CD14-positive monocyte (primary cell): Measurements from ENCODE around the gene CFAP107. TPM values are rescaled to one million over a fixed set of nuclear protein-coding genes. Genes with fewer than 3 reads are reported as not detected.

Experiments
- DNase-seq, 3 donors: peaks; one replicate each; pipeline ENCODE4 v3.0.0-alpha.2; 2011 to 2022
- H2AFZ ChIP-seq: 2 replicates; pipeline ENCODE4 v1.6.0; 2012; ENCODE audit warnings: mild to moderate bottlenecking, low read depth, low read length, inconsistent platforms; ENCODE audit not compliant: insufficient read depth, poor library complexity, severe bottlenecking
- H3K27ac ChIP-seq, 2 donors: 1 replicate in 1 of 2; 2 replicates in 1 of 2; pipeline ENCODE4 v1.5.1; 2012 to 2013; ENCODE audit warnings: low read length in 2 of 2, control low read depth in 1 of 2, inconsistent platforms in 1 of 2, low read depth in 1 of 2, mild to moderate bottlenecking in 1 of 2
- H3K27me3 ChIP-seq, 2 donors: one replicate each; pipeline versions ENCODE4 v1.6.0 to v1.6.1; 2011 to 2013; ENCODE audit warnings: low read length in 2 of 2; ENCODE audit not compliant: control insufficient read depth in 2 of 2, insufficient read depth in 2 of 2
- H3K36me3 ChIP-seq, 2 donors: replicated peaks in 1 of 2; 1 replicate in 1 of 2; 2 replicates in 1 of 2; pipeline versions ENCODE4 v1.5.1 to v1.6.1; 2012 to 2013; ENCODE audit warnings: low read length in 2 of 2, control low read depth in 1 of 2, inconsistent platforms in 1 of 2, mild to moderate bottlenecking in 1 of 2; ENCODE audit not compliant: insufficient read depth in 2 of 2, control insufficient read depth in 1 of 2
- H3K4me1 ChIP-seq, 2 donors: 1 replicate in 1 of 2; 2 replicates in 1 of 2; pipeline versions ENCODE4 v1.5.1 to v1.6.1; 2012 to 2013; ENCODE audit warnings: low read length in 2 of 2, control low read depth in 1 of 2, inconsistent platforms in 1 of 2, mild to moderate bottlenecking in 1 of 2, moderate library complexity in 1 of 2; ENCODE audit not compliant: insufficient read depth in 2 of 2, control insufficient read depth in 1 of 2
- H3K4me2 ChIP-seq: replicated peaks from 2 replicates; pipeline ENCODE3; 2012; ENCODE audit warnings: low read length, moderate library complexity, mild to moderate bottlenecking; ENCODE audit not compliant: poor library complexity, severe bottlenecking; ENCODE audit errors: extremely low read depth
- H3K4me3 ChIP-seq, 3 experiments: fragments of 200-600 bp in 1 of 3; sonication (generic) in 1 of 3; replicated peaks in 1 of 3; 1 replicate in 2 of 3; 2 replicates in 1 of 3; pipeline ENCODE4 v1.5.1; 2011 to 2013; ENCODE audit warnings: low read length in 3 of 3, mild to moderate bottlenecking in 3 of 3, control low read depth in 2 of 3, low read depth in 2 of 3, inconsistent platforms in 1 of 3, moderate library complexity in 1 of 3
- H3K79me2 ChIP-seq: 2 replicates; pipeline ENCODE4 v1.6.0; 2012; ENCODE audit warnings: mild to moderate bottlenecking, control low read depth, inconsistent platforms, low read length, moderate library complexity; ENCODE audit not compliant: insufficient read depth
- H3K9ac ChIP-seq: 2 replicates; pipeline ENCODE4 v1.6.0; 2017; ENCODE audit warnings: low read length, mild to moderate bottlenecking; ENCODE audit not compliant: insufficient read depth, poor library complexity, severe bottlenecking
- H3K9me3 ChIP-seq, 2 donors: replicated peaks in 1 of 2; 1 replicate in 1 of 2; 2 replicates in 1 of 2; pipeline versions ENCODE4 v1.5.1 to v1.6.1; 2012 to 2013; ENCODE audit warnings: low read length in 2 of 2, control low read depth in 1 of 2; ENCODE audit not compliant: control insufficient read depth in 1 of 2, insufficient read depth in 1 of 2
- H4K20me1 ChIP-seq: 2 replicates; pipeline ENCODE4 v1.6.0; 2012; ENCODE audit warnings: mild to moderate bottlenecking, low read length, control low read depth, moderate library complexity; ENCODE audit not compliant: insufficient read depth
- H3K27ac Mint-ChIP-seq, 7 donors: one replicate each; pipeline ENCODE4 v1.8.0; 2020; ENCODE audit warnings: mild to moderate bottlenecking in 7 of 7, mixed read lengths in 7 of 7, moderate library complexity in 6 of 7, inconsistent platforms in 2 of 7
- H3K27me3 Mint-ChIP-seq, 3 donors: one replicate each; pipeline ENCODE4 v1.8.0; 2021 to 2022; ENCODE audit warnings: low read depth in 3 of 3, mild to moderate bottlenecking in 3 of 3, mixed read lengths in 3 of 3, moderate library complexity in 3 of 3, inconsistent platforms in 1 of 3
- H3K36me3 Mint-ChIP-seq, 2 donors: one replicate each; pipeline ENCODE4 v1.8.0; 2020; ENCODE audit warnings: mixed read lengths in 2 of 2, inconsistent platforms in 1 of 2, mild to moderate bottlenecking in 1 of 2
- H3K4me1 Mint-ChIP-seq: one replicate; pipeline ENCODE4 v1.8.0; 2020; ENCODE audit warnings: mild to moderate bottlenecking, mixed read lengths
- H3K4me3 Mint-ChIP-seq, 2 donors: one replicate each; pipeline ENCODE4 v1.8.0; 2020; ENCODE audit warnings: mild to moderate bottlenecking in 2 of 2, mixed read lengths in 2 of 2, moderate library complexity in 1 of 2
- H3K9me3 Mint-ChIP-seq, 7 donors: one replicate each; pipeline ENCODE4 v1.8.0; 2020 to 2022; ENCODE audit warnings: mixed read lengths in 7 of 7, mild to moderate bottlenecking in 6 of 7, moderate library complexity in 6 of 7, inconsistent platforms in 2 of 7
- WGBS: methylation state at CpG from one replicate; pipeline ENCODE4 v1.1.5; 2013; ENCODE audit warnings: missing lambda C conversion rate; ENCODE audit not compliant: insufficient coverage; 5-methylcytosine and 5-hydroxymethylcytosine counted together
- intact Hi-C, 2 donors: fragments of 100-400 bp; cut with micrococcal nuclease; formaldehyde crosslinking; loops; one replicate each; pipeline versions ENCODE4 v1.15.0 to v1.15.1; 2023
- polyA plus RNA-seq, 3 donors: library from polyadenylated mRNA; depleted of rRNA in 1 of 3; unstranded in 2 of 3; stranded (reverse) in 1 of 3; fragments of 300-500 nt in 2 of 3; fragments of >200 nt in 1 of 3; fragmentation: Illumina TruSeq in 2 of 3; gene quantifications; 1 replicate in 2 of 3; 2 replicates in 1 of 3; pipeline ENCODE4 v1.2.3, GENCODE V29; 2012 to 2021
- TF ChIP-seq, protein P1 (sequence below): fragments of 200-600 bp; IDR thresholded peaks from one replicate; pipeline ENCODE4 v1.8.0; 2022; ENCODE audit warnings: antibody characterized with exemption, mild to moderate bottlenecking

CFAP107 gene
- polyA plus RNA-seq, 3 donors = not detected

DNA sequence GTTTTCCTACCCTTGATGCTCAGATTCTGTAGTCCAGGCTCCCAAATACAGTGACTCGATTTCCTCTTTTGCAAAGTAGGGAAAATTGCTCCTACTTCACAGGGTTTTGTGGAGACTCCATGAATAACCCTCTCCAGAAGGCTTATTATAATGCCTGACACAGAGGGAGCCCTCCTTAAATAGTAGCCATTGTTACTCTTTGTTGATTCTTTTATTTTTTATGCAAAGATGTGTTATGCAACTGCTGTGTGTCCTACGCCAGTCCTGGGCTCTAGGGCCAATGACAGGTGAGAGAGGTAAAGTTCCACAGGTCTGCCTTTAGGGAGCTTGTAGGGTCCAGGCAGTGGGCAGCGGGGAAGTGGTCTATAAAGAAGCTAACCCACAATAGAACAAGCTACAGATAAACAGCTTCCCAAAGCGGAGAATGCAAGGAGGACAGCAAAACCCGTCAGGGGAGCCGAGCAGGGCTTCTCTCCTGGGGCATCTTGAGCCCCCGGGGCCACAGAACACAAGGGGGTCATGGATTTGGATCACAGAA is 28.6 kb upstream of the CFAP107 start:
- Histone ChIP-seq H3K4me2 (no peak overlapping the region), H3K9me3 (no peaks in the 10 kb centered on the region), H3K4me1 (no peaks in the 10 kb centered on the region), H3K79me2 (no peaks in the 10 kb centered on the region), H3K36me3 (no peaks in the 10 kb centered on the region), H2AFZ (no peak overlapping the region), H4K20me1 (no peaks in the 10 kb centered on the region), H3K4me3 (no peak overlapping the region), H3K27ac (no peak overlapping the region), H3K9ac (no peak overlapping the region), H3K27me3 (no peaks in the 10 kb centered on the region)
- H3K27ac Mint-ChIP-seq = no peak overlapping the region
- no peaks in the 10 kb centered on the region for H3K9me3 Mint-ChIP-seq
- peaks cover 3% of the 10 kb centered on the region for H3K4me1 Mint-ChIP-seq
- TF ChIP-seq, protein P1, sequence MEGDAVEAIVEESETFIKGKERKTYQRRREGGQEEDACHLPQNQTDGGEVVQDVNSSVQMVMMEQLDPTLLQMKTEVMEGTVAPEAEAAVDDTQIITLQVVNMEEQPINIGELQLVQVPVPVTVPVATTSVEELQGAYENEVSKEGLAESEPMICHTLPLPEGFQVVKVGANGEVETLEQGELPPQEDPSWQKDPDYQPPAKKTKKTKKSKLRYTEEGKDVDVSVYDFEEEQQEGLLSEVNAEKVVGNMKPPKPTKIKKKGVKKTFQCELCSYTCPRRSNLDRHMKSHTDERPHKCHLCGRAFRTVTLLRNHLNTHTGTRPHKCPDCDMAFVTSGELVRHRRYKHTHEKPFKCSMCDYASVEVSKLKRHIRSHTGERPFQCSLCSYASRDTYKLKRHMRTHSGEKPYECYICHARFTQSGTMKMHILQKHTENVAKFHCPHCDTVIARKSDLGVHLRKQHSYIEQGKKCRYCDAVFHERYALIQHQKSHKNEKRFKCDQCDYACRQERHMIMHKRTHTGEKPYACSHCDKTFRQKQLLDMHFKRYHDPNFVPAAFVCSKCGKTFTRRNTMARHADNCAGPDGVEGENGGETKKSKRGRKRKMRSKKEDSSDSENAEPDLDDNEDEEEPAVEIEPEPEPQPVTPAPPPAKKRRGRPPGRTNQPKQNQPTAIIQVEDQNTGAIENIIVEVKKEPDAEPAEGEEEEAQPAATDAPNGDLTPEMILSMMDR = no peak
- intact Hi-C loops = no loop called here
- peaks cover 6 to 9% (median 7%) of the 10 kb centered on the region in 3 donors for H3K27me3 Mint-ChIP-seq
- WGBS = 92% methylated on average over 4 of the region's 7 CpGs
- no peak overlapping the region for H3K4me3 Mint-ChIP-seq
- DNase-seq = no peak
- H3K36me3 Mint-ChIP-seq = no peaks in the 10 kb centered on the region

DNA sequence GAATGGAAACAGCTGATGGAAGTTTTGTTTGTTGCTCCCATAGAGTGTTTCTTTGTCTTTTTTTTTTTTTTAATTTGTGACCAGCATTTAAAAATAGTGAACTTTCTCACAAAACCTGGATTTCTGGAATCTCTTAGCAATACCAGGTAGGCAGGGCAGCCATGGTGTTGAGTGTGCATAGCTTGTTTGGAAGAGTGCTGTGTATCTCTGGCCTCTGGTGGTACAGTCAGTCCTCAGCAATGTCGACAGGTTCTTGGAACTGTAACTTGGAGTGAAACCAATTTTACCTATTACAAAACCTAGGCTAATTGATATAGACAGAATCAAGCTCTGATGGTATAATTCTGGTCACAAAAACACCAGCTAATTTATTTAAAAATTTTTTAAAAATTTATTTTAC is 23.4 kb upstream of the CFAP107 start:
- Histone ChIP-seq H3K4me2 (no peak overlapping the region), H4K20me1 (no peaks in the 10 kb centered on the region), H3K9me3 (no peaks in the 10 kb centered on the region), H3K9ac (no peak overlapping the region), H3K4me3 (no peak overlapping the region), H2AFZ (no peak overlapping the region), H3K27ac (no peak overlapping the region), H3K79me2 (no peaks in the 10 kb centered on the region), H3K36me3 (no peaks in the 10 kb centered on the region), H3K27me3 (no peaks in the 10 kb centered on the region), H3K4me1 (no peaks in the 10 kb centered on the region)
- H3K4me1 Mint-ChIP-seq = no peaks in the 10 kb centered on the region
- peaks cover 6 to 7% (median 7%) of the 10 kb centered on the region in 3 donors for H3K27me3 Mint-ChIP-seq
- no CpG with 5 or more reads among the region's 1 CpG for WGBS
- no peak for DNase-seq
- intact Hi-C loops = no loop called here
- TF ChIP-seq, protein P1 = no peak
- peaks cover 0 to 3% (median 0%) of the 10 kb centered on the region in 7 donors for H3K9me3 Mint-ChIP-seq
- H3K27ac Mint-ChIP-seq = no peak overlapping the region
- H3K4me3 Mint-ChIP-seq = no peak overlapping the region
- H3K36me3 Mint-ChIP-seq = no peaks in the 10 kb centered on the region
